Gastroesophageal sphincter (tissue), 3 donors: ENCODE measurements around the gene MED26.

Source experiments
- POLR2A ChIP-seq, 2 donors: fragments of 450-650 bp; IDR thresholded peaks; one replicate each; pipeline ENCODE4 v1.6.1; 2017; ENCODE audit warnings: antibody characterized with exemption in 2 of 2, mild to moderate bottlenecking in 2 of 2, moderate library complexity in 1 of 2
- POLR2AphosphoS5 ChIP-seq: sonication (generic); formaldehyde crosslinking; IDR thresholded peaks from one replicate; pipeline ENCODE4 v1.6.1; 2017; ENCODE audit warnings: antibody characterized with exemption
- TF ChIP-seq, protein P1 (sequence below), 4 experiments: fragments of 200-600 bp in 2 of 4; fragments of 450-650 bp in 2 of 4; sonication (generic) in 1 of 4; IDR thresholded peaks; one replicate each; pipeline ENCODE4 v1.5.1; 2017 to 2019; ENCODE audit warnings: antibody characterized with exemption in 4 of 4, mild to moderate bottlenecking in 2 of 4, moderate library complexity in 2 of 4

DNA sequence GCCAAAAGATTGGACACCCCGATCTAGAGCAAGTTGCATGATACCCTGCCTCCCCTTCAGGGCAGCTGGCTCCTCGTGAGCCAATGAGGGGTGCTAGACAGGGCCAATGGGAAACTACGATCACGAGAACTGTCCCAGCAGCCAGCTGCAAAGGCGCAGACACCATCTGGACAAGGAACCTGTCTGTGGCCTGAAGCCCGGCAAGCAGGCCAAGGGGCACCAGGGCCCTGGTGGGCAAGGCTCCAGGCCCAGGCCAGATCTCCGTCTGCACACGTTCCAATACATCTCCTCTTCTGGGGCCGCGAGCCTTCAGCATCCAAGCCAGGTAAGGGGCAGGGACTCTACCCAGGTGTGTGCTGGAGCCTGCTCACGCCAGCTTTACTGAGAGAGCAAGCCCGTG lies 20.2 kb downstream of the MED26 start:
- TF ChIP-seq, protein P1, sequence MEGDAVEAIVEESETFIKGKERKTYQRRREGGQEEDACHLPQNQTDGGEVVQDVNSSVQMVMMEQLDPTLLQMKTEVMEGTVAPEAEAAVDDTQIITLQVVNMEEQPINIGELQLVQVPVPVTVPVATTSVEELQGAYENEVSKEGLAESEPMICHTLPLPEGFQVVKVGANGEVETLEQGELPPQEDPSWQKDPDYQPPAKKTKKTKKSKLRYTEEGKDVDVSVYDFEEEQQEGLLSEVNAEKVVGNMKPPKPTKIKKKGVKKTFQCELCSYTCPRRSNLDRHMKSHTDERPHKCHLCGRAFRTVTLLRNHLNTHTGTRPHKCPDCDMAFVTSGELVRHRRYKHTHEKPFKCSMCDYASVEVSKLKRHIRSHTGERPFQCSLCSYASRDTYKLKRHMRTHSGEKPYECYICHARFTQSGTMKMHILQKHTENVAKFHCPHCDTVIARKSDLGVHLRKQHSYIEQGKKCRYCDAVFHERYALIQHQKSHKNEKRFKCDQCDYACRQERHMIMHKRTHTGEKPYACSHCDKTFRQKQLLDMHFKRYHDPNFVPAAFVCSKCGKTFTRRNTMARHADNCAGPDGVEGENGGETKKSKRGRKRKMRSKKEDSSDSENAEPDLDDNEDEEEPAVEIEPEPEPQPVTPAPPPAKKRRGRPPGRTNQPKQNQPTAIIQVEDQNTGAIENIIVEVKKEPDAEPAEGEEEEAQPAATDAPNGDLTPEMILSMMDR (IDR thresholded peaks at IDR 0.05), result no peak
- TF ChIP-seq POLR2A (IDR thresholded peaks at IDR 0.05), result no peak
- no peak for TF ChIP-seq POLR2AphosphoS5
